Endothelial cell of umbilical vein (primary cell): ENCODE results near the gene TMEM87A. TPM values are rescaled to one million over a fixed set of nuclear protein-coding genes. Genes with fewer than 3 reads are reported as not detected.

Experiments used
- BruUV-seq: library from RNA; stranded (reverse); fragments of 400-500 nt; replicated peaks from 2 replicates; lab custom pipeline; 2021; lab: Mats Ljungman, UMichigan
- CTCF ChIA-PET: fragments of 300-600, 350-600 bp; sonication (Branson Sonifier 250); formaldehyde crosslinking; loops from one replicate; lab custom pipeline; 2021; ENCODE audit warnings: antibody characterized with exemption, inconsistent platforms; lab: Charles Lee
- POLR2A ChIA-PET: fragments of 300-600, 350-600 bp; sonication (Branson Sonifier 250); formaldehyde crosslinking; loops from one replicate; lab custom pipeline; 2021; ENCODE audit warnings: antibody characterized with exemption, inconsistent platforms; lab: Charles Lee
- DNase-seq: peaks from one replicate; pipeline ENCODE4 v3.0.0-alpha.2; 2011; ENCODE audit warnings: low read depth, low spot score
- FAIRE-seq: peaks from 2 replicates; lab custom pipeline; 2011; peaks lifted over from hg19 to GRCh38; lab: Jason Lieb, UNC
- H2AFZ ChIP-seq: 2 replicates; pipeline ENCODE4 v1.6.0; 2012; ENCODE audit warnings: low read depth, low read length, control low read depth, inconsistent platforms
- H3K27ac ChIP-seq: 2 replicates; pipeline ENCODE4 v1.5.1; 2011; ENCODE audit warnings: low read depth, mild to moderate bottlenecking, control low read depth, low read length, moderate library complexity; ENCODE audit not compliant: insufficient read depth
- H3K27me3 ChIP-seq, 2 experiments: 2 replicates each; pipeline versions ENCODE4 v1.6.0 to v1.6.1; 2011; ENCODE audit warnings: low read length in 2 of 2, mixed read lengths in 1 of 2; ENCODE audit not compliant: control insufficient read depth in 2 of 2, insufficient read depth in 2 of 2
- H3K36me3 ChIP-seq, 2 experiments: 2 replicates in 1 of 2; 3 replicates in 1 of 2; pipeline ENCODE4 v1.5.1; 2011; ENCODE audit warnings: low read length in 2 of 2, mild to moderate bottlenecking in 1 of 2, moderate library complexity in 1 of 2; ENCODE audit not compliant: control insufficient read depth in 2 of 2, insufficient read depth in 2 of 2; ENCODE audit errors: extremely low read depth in 1 of 2
- H3K4me1 ChIP-seq: 3 replicates; pipeline ENCODE4 v1.5.1; 2011; ENCODE audit warnings: mild to moderate bottlenecking, low read length; ENCODE audit not compliant: control insufficient read depth, insufficient read depth; ENCODE audit errors: extremely low read depth
- H3K4me2 ChIP-seq: 2 replicates; pipeline ENCODE4 v1.6.1; 2011; ENCODE audit warnings: low read length, control low read depth, mixed read lengths; ENCODE audit not compliant: insufficient read depth
- H3K4me3 ChIP-seq, 3 experiments: fragments of 200-600 bp in 1 of 3; sonication (generic), shearing (Covaris generic) in 1 of 3; replicated peaks in 1 of 3; 2 replicates each; pipeline ENCODE4 v1.5.1; 2011 to 2016; ENCODE audit warnings: control low read depth in 3 of 3, low read length in 3 of 3, mild to moderate bottlenecking in 2 of 3, inconsistent platforms in 1 of 3, low read depth in 1 of 3, moderate library complexity in 1 of 3; ENCODE audit not compliant: insufficient read depth in 1 of 3
- H3K79me2 ChIP-seq: 2 replicates; pipeline ENCODE4 v1.6.0; 2012; ENCODE audit warnings: low read length, inconsistent platforms; ENCODE audit not compliant: control insufficient read depth, insufficient read depth
- H3K9ac ChIP-seq: replicated peaks from 2 replicates; pipeline ENCODE3; 2011; ENCODE audit warnings: low read length, control low read depth; ENCODE audit not compliant: insufficient read depth; ENCODE audit errors: extremely low read depth
- H3K9me1 ChIP-seq: replicated peaks from 3 replicates; pipeline ENCODE4 v1.6.0; 2011; ENCODE audit warnings: mild to moderate bottlenecking, low read length; ENCODE audit not compliant: control insufficient read depth, insufficient read depth; ENCODE audit errors: extremely low read depth
- H3K9me3 ChIP-seq: replicated peaks from 2 replicates; pipeline ENCODE4 v1.5.1; 2012; ENCODE audit warnings: low read length, inconsistent platforms; ENCODE audit not compliant: control insufficient read depth, insufficient read depth
- H4K20me1 ChIP-seq: replicated peaks from 2 replicates; pipeline ENCODE3; 2011; ENCODE audit warnings: mild to moderate bottlenecking, low read length; ENCODE audit not compliant: control insufficient read depth, insufficient read depth; ENCODE audit errors: extremely low read depth
- EZH2 ChIP-seq: IDR thresholded peaks from 2 replicates; pipeline ENCODE4 v1.6.1; 2012; ENCODE audit warnings: borderline replicate concordance, low read depth, mild to moderate bottlenecking, moderate library complexity, low read length, inconsistent platforms; ENCODE audit not compliant: severe bottlenecking
- FOS ChIP-seq: IDR thresholded peaks from 2 replicates; pipeline ENCODE4 v1.6.1; 2011; ENCODE audit warnings: mild to moderate bottlenecking, low read length, moderate library complexity, borderline replicate concordance; ENCODE audit not compliant: insufficient read depth
- GATA2 ChIP-seq: IDR thresholded peaks from 2 replicates; pipeline ENCODE4 v1.7.0; 2011; ENCODE audit warnings: low read depth, mild to moderate bottlenecking, moderate library complexity, mixed read lengths, low read length; ENCODE audit not compliant: insufficient read length, insufficient read depth
- JUN ChIP-seq: IDR thresholded peaks from 2 replicates; pipeline ENCODE4 v1.6.1; 2011; ENCODE audit warnings: borderline replicate concordance, low read depth; ENCODE audit not compliant: insufficient read length, insufficient read depth
- MYC ChIP-seq: IDR thresholded peaks from one replicate; pipeline ENCODE4 v1.6.1; 2011; ENCODE audit warnings: mild to moderate bottlenecking, low read depth, low read length
- POLR2A ChIP-seq: IDR thresholded peaks from 2 replicates; pipeline ENCODE4 v1.6.1; 2012; ENCODE audit warnings: low read depth, mild to moderate bottlenecking, control low read depth, low read length
- POLR2AphosphoS5 ChIP-seq: IDR thresholded peaks from 2 replicates; pipeline ENCODE4 v1.6.1; 2012; ENCODE audit warnings: low read depth, mild to moderate bottlenecking, control low read depth, low read length, moderate library complexity; ENCODE audit not compliant: insufficient read depth
- dilution Hi-C: fragments of 300-500 bp; cut with MboI; formaldehyde crosslinking; loops from one replicate; pipeline ENCODE4 v1.15.0; 2019; ENCODE audit warnings: low sequenced_read_pairs; ENCODE audit not compliant: extremely low pct_ligation_motif_present
- intact Hi-C: fragments of 100-400 bp; cut with micrococcal nuclease; formaldehyde crosslinking; loops from one replicate; pipeline ENCODE4 v1.10.0; 2022
- polyA plus RNA-seq, 4 experiments: library from polyadenylated mRNA; depleted of rRNA in 3 of 4; stranded (reverse) in 3 of 4; unstranded in 1 of 4; fragments of >200 nt; gene quantifications; 2 replicates each; pipeline versions ENCODE4 v1.2.1 to v1.2.3, GENCODE V29; 2011 to 2012; ENCODE audit warnings: missing spikeins in 1 of 4
- total RNA-seq: library from RNA; stranded (reverse); gene quantifications from 2 replicates; pipeline ENCODE4 v1.2.3, GENCODE V29; 2021
- TF ChIP-seq, protein P1 (sequence below), 2 donors: IDR thresholded peaks; 1 replicate in 1 of 2; 2 replicates in 1 of 2; pipeline ENCODE4 v1.5.1; 2011; ENCODE audit warnings: low read length in 2 of 2, mild to moderate bottlenecking in 2 of 2, moderate library complexity in 2 of 2, control low read depth in 1 of 2, inconsistent platforms in 1 of 2, low read depth in 1 of 2; ENCODE audit not compliant: insufficient read depth in 1 of 2; ENCODE audit errors: extremely low read depth in 1 of 2
- TF ChIP-seq, protein P2 (sequence below): IDR thresholded peaks from 2 replicates; pipeline ENCODE4 v1.6.1; 2011; ENCODE audit not compliant: insufficient read depth, insufficient read length

The TMEM87A gene
- total and polyA plus RNA-seq, 2 donors (not counting 3 experiments of a cell fraction or from before 2014, with no cell fraction given): 22.3 to 41.1 TPM

DNA sequence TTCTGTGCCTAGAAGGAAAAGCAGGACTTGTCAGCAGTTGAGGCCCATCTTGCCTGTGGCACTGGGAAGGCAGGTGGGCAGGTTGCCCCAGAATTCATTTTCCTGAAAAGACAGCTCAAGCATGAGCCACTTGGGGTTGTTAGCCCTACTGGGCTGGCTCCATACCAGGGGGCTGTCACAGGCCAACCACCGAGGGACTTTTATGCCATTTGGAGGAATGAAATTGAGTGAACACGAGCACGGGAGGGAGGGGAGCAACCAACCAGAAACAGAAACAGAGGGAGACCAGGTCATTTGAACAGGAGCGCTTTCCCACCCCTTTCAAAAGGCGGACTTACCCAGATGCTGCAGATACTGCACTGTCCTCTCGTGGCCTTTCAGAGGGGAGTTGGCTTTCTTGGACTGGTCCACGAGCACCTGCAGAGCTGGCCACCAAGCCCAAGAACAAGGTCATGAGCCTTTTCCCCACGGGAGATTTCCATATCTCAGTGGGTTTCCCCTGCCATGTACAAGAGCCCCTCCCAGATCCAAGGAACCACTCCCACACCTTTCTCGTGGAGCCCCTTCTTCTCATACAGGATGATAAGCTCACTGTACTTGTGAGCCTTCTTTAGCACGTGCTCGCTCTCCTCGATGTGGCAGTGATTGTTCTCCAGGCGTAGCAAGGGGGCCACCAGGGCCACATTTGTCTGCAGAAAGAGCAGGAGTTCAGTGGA, 106.8 kb downstream of the TMEM87A start:
- Histone ChIP-seq H3K79me2 (no peaks in the 10 kb centered on the region), H3K9me1 (no peaks in the 10 kb centered on the region), H3K27me3 (no peaks in the 10 kb centered on the region), H2AFZ (no peak overlapping the region), H3K4me2 (no peak overlapping the region), H3K9ac (no peak overlapping the region), H4K20me1 (no peaks in the 10 kb centered on the region), H3K4me3 (no peak overlapping the region), H3K27ac (no peak overlapping the region), H3K9me3 (no peaks in the 10 kb centered on the region), H3K36me3 (peaks cover 25 to 60% of the 10 kb centered on the region in 2 experiments), H3K4me1 (no peaks in the 10 kb centered on the region)
- POLR2A ChIA-PET: no interaction called here
- intact Hi-C loops (no loop called here), dilution Hi-C loops (no loop called here)
- TF ChIP-seq JUN (no peak), FOS (no peak), POLR2A (no peak), GATA2 (no peak), EZH2 (no peak), POLR2AphosphoS5 (no peak), MYC (no peak)
- TF ChIP-seq, protein P1, sequence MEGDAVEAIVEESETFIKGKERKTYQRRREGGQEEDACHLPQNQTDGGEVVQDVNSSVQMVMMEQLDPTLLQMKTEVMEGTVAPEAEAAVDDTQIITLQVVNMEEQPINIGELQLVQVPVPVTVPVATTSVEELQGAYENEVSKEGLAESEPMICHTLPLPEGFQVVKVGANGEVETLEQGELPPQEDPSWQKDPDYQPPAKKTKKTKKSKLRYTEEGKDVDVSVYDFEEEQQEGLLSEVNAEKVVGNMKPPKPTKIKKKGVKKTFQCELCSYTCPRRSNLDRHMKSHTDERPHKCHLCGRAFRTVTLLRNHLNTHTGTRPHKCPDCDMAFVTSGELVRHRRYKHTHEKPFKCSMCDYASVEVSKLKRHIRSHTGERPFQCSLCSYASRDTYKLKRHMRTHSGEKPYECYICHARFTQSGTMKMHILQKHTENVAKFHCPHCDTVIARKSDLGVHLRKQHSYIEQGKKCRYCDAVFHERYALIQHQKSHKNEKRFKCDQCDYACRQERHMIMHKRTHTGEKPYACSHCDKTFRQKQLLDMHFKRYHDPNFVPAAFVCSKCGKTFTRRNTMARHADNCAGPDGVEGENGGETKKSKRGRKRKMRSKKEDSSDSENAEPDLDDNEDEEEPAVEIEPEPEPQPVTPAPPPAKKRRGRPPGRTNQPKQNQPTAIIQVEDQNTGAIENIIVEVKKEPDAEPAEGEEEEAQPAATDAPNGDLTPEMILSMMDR (IDR thresholded peaks at IDR 0.05; ENCODE audit: extremely low read depth in 1 of 2, insufficient read depth in 1 of 2, low read depth in 1 of 2, low read length in 2 of 2): no peak
- TF ChIP-seq, protein P2, sequence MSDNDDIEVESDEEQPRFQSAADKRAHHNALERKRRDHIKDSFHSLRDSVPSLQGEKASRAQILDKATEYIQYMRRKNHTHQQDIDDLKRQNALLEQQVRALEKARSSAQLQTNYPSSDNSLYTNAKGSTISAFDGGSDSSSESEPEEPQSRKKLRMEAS: no peak
- BruUV-seq: no TSS peak
- DNase-seq (no peak), FAIRE-seq (no peak)
- CTCF ChIA-PET: no interaction called here
